H1 (cell line): ENCODE measurements around the gene CAMSAP3.
A peak's percentile ranks its signal among the peaks of the same experiment; 100 is the strongest.

Experiments
- CHD2 ChIP-seq: IDR thresholded peaks from 2 replicates; pipeline ENCODE4 v1.6.1; 2012; ENCODE audit warnings: low read length, improper control_type of control experiment
- EGR1 ChIP-seq: IDR thresholded peaks from 2 replicates; pipeline ENCODE4 v1.6.1; 2011; ENCODE audit warnings: low read depth, low read length, borderline replicate concordance
- EZH2 ChIP-seq: fragments of 200-600 bp; sonication (generic); IDR thresholded peaks from 2 replicates; pipeline ENCODE4 v1.7.1; 2012; ENCODE audit warnings: low read depth, mild to moderate bottlenecking, moderate library complexity, low read length, inconsistent platforms; ENCODE audit not compliant: severe bottlenecking
- GTF2F1 ChIP-seq: IDR thresholded peaks from 2 replicates; pipeline ENCODE4 v1.6.1; 2012; ENCODE audit warnings: low read depth, low read length, improper control_type of control experiment, borderline replicate concordance
- MAFK ChIP-seq: IDR thresholded peaks from 2 replicates; pipeline ENCODE4 v1.6.1; 2012; ENCODE audit warnings: low read depth, mild to moderate bottlenecking, improper control_type of control experiment, low read length
- POLR2A ChIP-seq, 2 experiments: IDR thresholded peaks; 1 replicate in 1 of 2; 2 replicates in 1 of 2; pipeline ENCODE4 v1.6.1; 2011; ENCODE audit warnings: low read depth in 2 of 2, low read length in 2 of 2, mild to moderate bottlenecking in 2 of 2; ENCODE audit errors: control extremely low read depth in 1 of 2
- RBBP5 ChIP-seq: IDR thresholded peaks from 2 replicates; pipeline ENCODE4 v1.7.1; 2012; ENCODE audit warnings: low read depth, mild to moderate bottlenecking, inconsistent platforms, low read length, moderate library complexity, borderline replicate concordance
- SRF ChIP-seq: IDR thresholded peaks from 2 replicates; pipeline ENCODE4 v1.6.1; 2011; ENCODE audit warnings: mild to moderate bottlenecking, low read depth, low read length, moderate library complexity

- TF ChIP-seq POLR2A (IDR thresholded peaks at IDR 0.05; ENCODE audit: control extremely low read depth in 1 of 2, low read depth in 2 of 2, low read length in 2 of 2) (0 out of 3 replicates have a peak, but pooled peaks of 1 of the 2 experiments have one; percentile 35), CHD2 (no peak), SRF (no peak), EGR1 (no peak), RBBP5 (no peak), MAFK (no peak), EZH2 (no peak), GTF2F1 (no peak)
These were observed 40.4 kb upstream of the CAMSAP3 start for GRCh38 chr19:7554990-7555864.
